Measurements from ENCODE around the gene RALGPS1. TPM values are rescaled to one million over a fixed set of nuclear protein-coding genes. Genes with fewer than 3 reads are reported as not detected.

Gene RALGPS1
- total and polyA plus RNA-seq, 2 donors (not counting 1 experiment from before 2014, with no cell fraction given), result 2.0 to 5.9 TPM

GRCh38 chr9:127207734-127208410, 293.3 kb downstream of the RALGPS1 start:
- no peaks in the 10 kb centered on the region for H3K4me1 ChIP-seq (ENCODE audit: control insufficient read depth, extremely low read depth, insufficient read depth, low read length)
- no peak overlapping the region for H3K4me2 ChIP-seq (ENCODE audit: extremely low read depth, insufficient read depth, low read length)
- H3K79me2 ChIP-seq (ENCODE audit: control insufficient read depth, insufficient read depth, low read length), result no peaks in the 10 kb centered on the region
- H2AFZ ChIP-seq (ENCODE audit: low read length), result no peak overlapping the region
- H3K4me3 ChIP-seq (replicated peaks in 1 of 4; ENCODE audit: control extremely low read depth in 1 of 4, insufficient read depth in 1 of 4, low read depth in 3 of 4, low read length in 4 of 4), result no peak overlapping the region
- H3K9ac ChIP-seq (ENCODE audit: insufficient read depth, low read length), result no peak overlapping the region
- H3K9me3 ChIP-seq (ENCODE audit: control insufficient read depth, insufficient read depth, low read depth, low read length), result no peaks in the 10 kb centered on the region
- H3K27ac ChIP-seq (ENCODE audit: insufficient read depth, low read length), result no peak overlapping the region
- DNase-seq (ENCODE audit: low read depth in 2 of 2), result no peak
- no peaks in the 10 kb centered on the region for H4K20me1 ChIP-seq (ENCODE audit: control insufficient read depth, extremely low read depth, insufficient read depth, low read length)
- H3K36me3 ChIP-seq (ENCODE audit: control insufficient read depth, insufficient read depth, low read length), result no peaks in the 10 kb centered on the region
- H3K27me3 ChIP-seq (ENCODE audit: control insufficient read depth, insufficient read depth, low read length), result peaks cover 5% of the 10 kb centered on the region
- TF ChIP-seq EZH2 (IDR thresholded peaks at IDR 0.05; ENCODE audit: low read length, missing control alignments), result no peak
- TF ChIP-seq, protein P1, sequence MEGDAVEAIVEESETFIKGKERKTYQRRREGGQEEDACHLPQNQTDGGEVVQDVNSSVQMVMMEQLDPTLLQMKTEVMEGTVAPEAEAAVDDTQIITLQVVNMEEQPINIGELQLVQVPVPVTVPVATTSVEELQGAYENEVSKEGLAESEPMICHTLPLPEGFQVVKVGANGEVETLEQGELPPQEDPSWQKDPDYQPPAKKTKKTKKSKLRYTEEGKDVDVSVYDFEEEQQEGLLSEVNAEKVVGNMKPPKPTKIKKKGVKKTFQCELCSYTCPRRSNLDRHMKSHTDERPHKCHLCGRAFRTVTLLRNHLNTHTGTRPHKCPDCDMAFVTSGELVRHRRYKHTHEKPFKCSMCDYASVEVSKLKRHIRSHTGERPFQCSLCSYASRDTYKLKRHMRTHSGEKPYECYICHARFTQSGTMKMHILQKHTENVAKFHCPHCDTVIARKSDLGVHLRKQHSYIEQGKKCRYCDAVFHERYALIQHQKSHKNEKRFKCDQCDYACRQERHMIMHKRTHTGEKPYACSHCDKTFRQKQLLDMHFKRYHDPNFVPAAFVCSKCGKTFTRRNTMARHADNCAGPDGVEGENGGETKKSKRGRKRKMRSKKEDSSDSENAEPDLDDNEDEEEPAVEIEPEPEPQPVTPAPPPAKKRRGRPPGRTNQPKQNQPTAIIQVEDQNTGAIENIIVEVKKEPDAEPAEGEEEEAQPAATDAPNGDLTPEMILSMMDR (conservative IDR thresholded peaks at IDR 0.05 in 1 of 2, IDR thresholded peaks at IDR 0.05 in 1 of 2; ENCODE audit: low read depth in 1 of 2, low read length in 2 of 2), result no peak

GRCh38 chr9:127208416-127208815, 293.8 kb downstream of the RALGPS1 start:
- H3K4me1 ChIP-seq (ENCODE audit: control insufficient read depth, extremely low read depth, insufficient read depth, low read length), result no peaks in the 10 kb centered on the region
- DNase-seq (ENCODE audit: low read depth in 2 of 2), result no peak

DNA sequence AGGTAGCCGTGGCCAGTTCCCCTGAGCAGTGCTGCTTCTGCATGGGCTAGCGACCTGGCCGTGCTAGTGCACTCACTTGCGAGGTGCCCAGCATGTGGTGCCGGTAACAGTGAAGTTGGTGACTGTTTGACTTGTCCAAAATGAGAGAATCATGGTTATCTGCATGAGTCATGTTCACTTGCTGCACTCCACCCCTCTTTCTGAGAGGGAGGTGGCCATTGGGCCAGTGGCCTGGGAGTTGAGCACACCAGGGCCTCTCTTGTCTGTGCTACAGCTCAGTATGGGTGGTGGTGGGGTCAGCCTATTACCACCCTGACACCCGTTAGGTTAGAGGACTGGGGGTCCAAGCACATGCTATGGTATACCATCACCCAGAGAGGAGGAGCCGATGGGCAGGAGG, 294.6 kb downstream of the RALGPS1 start:
- H3K36me3 ChIP-seq (ENCODE audit: control insufficient read depth, insufficient read depth, low read length), result no peaks in the 10 kb centered on the region
- DNase-seq (ENCODE audit: low read depth in 2 of 2), result no peak
- H3K9me3 ChIP-seq (ENCODE audit: control insufficient read depth, insufficient read depth, low read depth, low read length), result no peaks in the 10 kb centered on the region

More at GRCh38 chr9:127208416-127208815, 293.8 kb downstream of the RALGPS1 start:
- Histone ChIP-seq H3K36me3 (ENCODE audit: control insufficient read depth, insufficient read depth, low read length) (no peaks in the 10 kb centered on the region), H3K4me3 (replicated peaks in 1 of 4; ENCODE audit: control extremely low read depth in 1 of 4, insufficient read depth in 1 of 4, low read depth in 3 of 4, low read length in 4 of 4) (no peak overlapping the region), H3K79me2 (ENCODE audit: control insufficient read depth, insufficient read depth, low read length) (no peaks in the 10 kb centered on the region), H3K4me2 (ENCODE audit: extremely low read depth, insufficient read depth, low read length) (no peak overlapping the region), H3K9me3 (ENCODE audit: control insufficient read depth, insufficient read depth, low read depth, low read length) (no peaks in the 10 kb centered on the region), H3K9ac (ENCODE audit: insufficient read depth, low read length) (no peak overlapping the region), H3K27me3 (ENCODE audit: control insufficient read depth, insufficient read depth, low read length) (peaks cover 9% of the 10 kb centered on the region), H4K20me1 (ENCODE audit: control insufficient read depth, extremely low read depth, insufficient read depth, low read length) (no peaks in the 10 kb centered on the region), H2AFZ (ENCODE audit: low read length) (no peak overlapping the region), H3K27ac (ENCODE audit: insufficient read depth, low read length) (no peak overlapping the region)
- no peak for TF ChIP-seq EZH2 (IDR thresholded peaks at IDR 0.05; ENCODE audit: low read length, missing control alignments)
- TF ChIP-seq, protein P1 (conservative IDR thresholded peaks at IDR 0.05 in 1 of 2, IDR thresholded peaks at IDR 0.05 in 1 of 2; ENCODE audit: low read depth in 1 of 2, low read length in 2 of 2), result no peak

More for the DNA sequence above, 294.6 kb downstream of the RALGPS1 start:
- no peak for TF ChIP-seq EZH2 (IDR thresholded peaks at IDR 0.05; ENCODE audit: low read length, missing control alignments)
- TF ChIP-seq, protein P1 (conservative IDR thresholded peaks at IDR 0.05 in 1 of 2, IDR thresholded peaks at IDR 0.05 in 1 of 2; ENCODE audit: low read depth in 1 of 2, low read length in 2 of 2), result no peak
- no peak overlapping the region for H3K4me2 ChIP-seq (ENCODE audit: extremely low read depth, insufficient read depth, low read length)
- H2AFZ ChIP-seq (ENCODE audit: low read length), result no peak overlapping the region
- no peaks in the 10 kb centered on the region for H3K79me2 ChIP-seq (ENCODE audit: control insufficient read depth, insufficient read depth, low read length)
- H4K20me1 ChIP-seq (ENCODE audit: control insufficient read depth, extremely low read depth, insufficient read depth, low read length), result no peaks in the 10 kb centered on the region
- no peak overlapping the region for H3K4me3 ChIP-seq (replicated peaks in 1 of 4; ENCODE audit: control extremely low read depth in 1 of 4, insufficient read depth in 1 of 4, low read depth in 3 of 4, low read length in 4 of 4)
- no peaks in the 10 kb centered on the region for H3K4me1 ChIP-seq (ENCODE audit: control insufficient read depth, extremely low read depth, insufficient read depth, low read length)
- peaks cover 12% of the 10 kb centered on the region for H3K27me3 ChIP-seq (ENCODE audit: control insufficient read depth, insufficient read depth, low read length)
- H3K27ac ChIP-seq (ENCODE audit: insufficient read depth, low read length), result no peak overlapping the region
- no peak overlapping the region for H3K9ac ChIP-seq (ENCODE audit: insufficient read depth, low read length)

Data from fibroblast of lung (primary cell).